Fibroblast of villous mesenchyme (primary cell): ENCODE results near the gene PDXDC1. TPM values are rescaled to one million over a fixed set of nuclear protein-coding genes. Genes with fewer than 3 reads are reported as not detected.
A peak's percentile ranks its signal among the peaks of the same experiment; 100 is the strongest.
"Not testable (repeated sequence)": the region's sequence is repeated elsewhere in the genome, so short reads cannot be mapped to it uniquely, and the experiment has no call there.

ENCODE experiments used
- DNase-seq: peaks from one replicate; pipeline ENCODE4 v3.0.0-alpha.2; 2010; ENCODE audit warnings: low read depth
- H3K4me3 ChIP-seq: 2 replicates; pipeline ENCODE4 v1.5.1; 2011; ENCODE audit warnings: low read depth, mild to moderate bottlenecking, low read length
- total RNA-seq: library from RNA; depleted of rRNA; stranded (reverse); fragments of >200 nt; gene quantifications from 2 replicates; pipeline ENCODE4 v1.2.3, GENCODE V29; 2012
- TF ChIP-seq, protein P1 (sequence below): IDR thresholded peaks from 2 replicates; pipeline ENCODE4 v1.5.1; 2012; ENCODE audit warnings: low read depth, mild to moderate bottlenecking, low read length; ENCODE audit not compliant: insufficient read depth

Gene PDXDC1
- total RNA-seq, 1 donor, result 112 TPM

DNA sequence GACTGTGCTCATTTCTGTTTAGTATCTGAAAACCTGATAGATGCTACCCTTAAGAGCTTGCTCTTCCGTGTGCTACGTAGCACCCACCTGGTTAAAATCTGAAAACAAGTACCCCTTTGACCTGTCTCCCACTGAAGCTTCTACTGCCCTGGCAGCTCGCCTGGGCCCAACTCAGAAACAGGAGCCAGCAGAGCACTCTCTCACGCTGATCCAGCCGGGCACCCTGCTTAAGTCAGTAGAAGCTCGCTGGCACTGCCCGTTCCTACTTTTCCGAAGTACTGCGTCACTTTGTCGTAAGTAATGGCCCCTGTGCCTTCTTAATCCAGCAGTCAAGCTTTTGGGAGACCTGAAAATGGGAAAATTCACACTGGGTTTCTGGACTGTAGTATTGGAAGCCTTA, 62.2 kb downstream of the PDXDC1 start:
- no peak for DNase-seq
- TF ChIP-seq, protein P1, sequence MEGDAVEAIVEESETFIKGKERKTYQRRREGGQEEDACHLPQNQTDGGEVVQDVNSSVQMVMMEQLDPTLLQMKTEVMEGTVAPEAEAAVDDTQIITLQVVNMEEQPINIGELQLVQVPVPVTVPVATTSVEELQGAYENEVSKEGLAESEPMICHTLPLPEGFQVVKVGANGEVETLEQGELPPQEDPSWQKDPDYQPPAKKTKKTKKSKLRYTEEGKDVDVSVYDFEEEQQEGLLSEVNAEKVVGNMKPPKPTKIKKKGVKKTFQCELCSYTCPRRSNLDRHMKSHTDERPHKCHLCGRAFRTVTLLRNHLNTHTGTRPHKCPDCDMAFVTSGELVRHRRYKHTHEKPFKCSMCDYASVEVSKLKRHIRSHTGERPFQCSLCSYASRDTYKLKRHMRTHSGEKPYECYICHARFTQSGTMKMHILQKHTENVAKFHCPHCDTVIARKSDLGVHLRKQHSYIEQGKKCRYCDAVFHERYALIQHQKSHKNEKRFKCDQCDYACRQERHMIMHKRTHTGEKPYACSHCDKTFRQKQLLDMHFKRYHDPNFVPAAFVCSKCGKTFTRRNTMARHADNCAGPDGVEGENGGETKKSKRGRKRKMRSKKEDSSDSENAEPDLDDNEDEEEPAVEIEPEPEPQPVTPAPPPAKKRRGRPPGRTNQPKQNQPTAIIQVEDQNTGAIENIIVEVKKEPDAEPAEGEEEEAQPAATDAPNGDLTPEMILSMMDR, result no peak
- H3K4me3 ChIP-seq, result no peak overlapping the region

GRCh38 chr16:15037745-15038144, 62.9 kb downstream of the PDXDC1 start:
- no peak for DNase-seq
- no peak overlapping the region for H3K4me3 ChIP-seq
- TF ChIP-seq, protein P1, result no peak

DNA sequence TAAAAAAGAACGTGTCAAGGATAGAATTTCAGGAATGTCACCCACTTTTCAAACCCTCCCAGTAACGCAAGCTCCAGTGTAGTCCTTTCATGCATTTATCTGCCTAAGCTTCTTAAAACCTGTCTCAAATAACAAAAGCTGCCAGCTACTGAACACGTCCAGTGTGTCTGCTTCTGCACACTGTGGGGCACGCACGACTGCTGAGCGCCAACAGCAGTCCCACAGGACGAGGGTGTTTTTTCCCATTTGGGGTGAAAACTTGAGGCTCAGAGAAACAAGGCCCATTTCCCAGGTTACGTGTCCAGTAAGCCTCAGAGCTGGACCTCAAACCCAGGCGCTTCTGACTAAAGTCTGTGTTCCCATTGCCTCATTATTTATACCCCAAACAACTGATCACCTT, 63.9 kb downstream of the PDXDC1 start:
- TF ChIP-seq, protein P1, result no peak
- no peak for DNase-seq
- no peak overlapping the region for H3K4me3 ChIP-seq

GRCh38 chr16:15041271-15042004, 66.6 kb downstream of the PDXDC1 start:
- no peak overlapping the region for H3K4me3 ChIP-seq
- peak; percentile 69 for DNase-seq
- TF ChIP-seq, protein P1, result peak; percentile 22

- DNase-seq, result no peak
- H3K4me3 ChIP-seq, result no peak overlapping the region
- TF ChIP-seq, protein P1, result no peak
These were observed 68.5 kb downstream of the PDXDC1 start for GRCh38 chr16:15043344-15043743.

GRCh38 chr16:15044286-15044685, 69.5 kb downstream of the PDXDC1 start:
- TF ChIP-seq, protein P1, result no peak
- H3K4me3 ChIP-seq, result no peak overlapping the region

GRCh38 chr16:15045270-15045669, 70.4 kb downstream of the PDXDC1 start:
- DNase-seq, H3K4me3 ChIP-seq: not testable (repeated sequence)

More at GRCh38 chr16:15044286-15044685, 69.5 kb downstream of the PDXDC1 start:
- no peak for DNase-seq
